HepG2 (cell line): Measurements from ENCODE around the gene ARFGAP2. TPM values are rescaled to one million over a fixed set of nuclear protein-coding genes. Genes with fewer than 3 reads are reported as not detected.

Experiments
- NFYC ChIP-seq: IDR thresholded peaks from 2 replicates; pipeline ENCODE4 v1.6.1; 2016; ENCODE audit warnings: missing genetic modification reagents, missing compliant biosample characterization
- PPARG ChIP-seq: conservative IDR thresholded peaks from 2 replicates; pipeline ENCODE4 v1.6.1; 2016; ENCODE audit warnings: missing biosample characterization, missing genetic modification reagents
- SOX13 ChIP-seq, 3 experiments: fragments of 450-650 bp in 1 of 3; sonication (generic) in 1 of 3; formaldehyde crosslinking in 1 of 3; IDR thresholded peaks in 2 of 3; conservative IDR thresholded peaks in 1 of 3; 2 replicates each; pipeline versions ENCODE4 v1.5.0 to v1.6.1; 2016 to 2020; ENCODE audit warnings: antibody characterized with exemption in 1 of 3, mild to moderate bottlenecking in 1 of 3, missing compliant biosample characterization in 1 of 3, missing genetic modification reagents in 1 of 3, moderate library complexity in 1 of 3
- ZFP37 ChIP-seq: sonication (generic); formaldehyde crosslinking; IDR thresholded peaks from 2 replicates; pipeline ENCODE4 v1.4.0; 2020; ENCODE audit warnings: missing genetic modification reagents, borderline replicate concordance
- ZFP90 ChIP-seq: sonication (generic); formaldehyde crosslinking; IDR thresholded peaks from 2 replicates; pipeline ENCODE4 v1.8.0; 2022; ENCODE audit warnings: missing genetic modification reagents, mild to moderate bottlenecking, inconsistent platforms, borderline replicate concordance
- ZNF615 ChIP-seq: sonication (generic); formaldehyde crosslinking; IDR thresholded peaks from 2 replicates; pipeline ENCODE4 v1.5.0; 2020; ENCODE audit warnings: mild to moderate bottlenecking, missing genetic modification reagents, borderline replicate concordance
- polyA plus RNA-seq, 8 experiments: library from polyadenylated mRNA; depleted of rRNA in 3 of 8; stranded (reverse) in 7 of 8; unstranded in 1 of 8; fragments of >200 nt; fragmentation: Illumina TruSeq in 4 of 8; extraction: Trizol in 4 of 8; gene quantifications; 2 replicates each; pipeline versions ENCODE4 v1.2.1 to v1.2.3, GENCODE V29; 2011 to 2016; ENCODE audit warnings: low read depth in 4 of 8, missing spikeins in 1 of 8, mixed read lengths in 1 of 8; ENCODE audit not compliant: insufficient read depth in 1 of 8
- total RNA-seq, 5 experiments: library from RNA; depleted of rRNA; stranded (reverse); fragments of >200 nt; fragmentation: Illumina TruSeq; extraction: Trizol; gene quantifications; 2 replicates each; pipeline ENCODE4 v1.2.3, GENCODE V29; 2016; ENCODE audit warnings: low read depth in 1 of 5
- TF ChIP-seq, protein P1 (sequence below): sonication (generic); formaldehyde crosslinking; IDR thresholded peaks from 2 replicates; pipeline ENCODE4 v1.4.0; 2020; ENCODE audit warnings: mild to moderate bottlenecking, missing genetic modification reagents
- TF ChIP-seq, protein P2 (sequence below): sonication (generic); formaldehyde crosslinking; IDR thresholded peaks from 2 replicates; pipeline ENCODE4 v1.5.0; 2020; ENCODE audit warnings: missing genetic modification reagents
- TF ChIP-seq, protein P3 (sequence below): sonication (generic); formaldehyde crosslinking; IDR thresholded peaks from 2 replicates; pipeline ENCODE4 v1.9.0; 2022; ENCODE audit warnings: low read depth, missing genetic modification reagents
- TF ChIP-seq, protein P4 (sequence below): sonication (generic); formaldehyde crosslinking; conservative IDR thresholded peaks from 2 replicates; pipeline ENCODE4 v1.5.0; 2020; ENCODE audit warnings: missing genetic modification reagents
- TF ChIP-seq, protein P5 (sequence below): sonication (generic); formaldehyde crosslinking; IDR thresholded peaks from 2 replicates; pipeline ENCODE4 v1.4.0; 2020; ENCODE audit warnings: missing genetic modification reagents, borderline replicate concordance

Gene ARFGAP2
- total and polyA plus RNA-seq, 2 of the 13 experiments (the other 11 are each of a cell fraction or from before 2014, with no cell fraction given): 32.3 to 75.3 TPM

DNA sequence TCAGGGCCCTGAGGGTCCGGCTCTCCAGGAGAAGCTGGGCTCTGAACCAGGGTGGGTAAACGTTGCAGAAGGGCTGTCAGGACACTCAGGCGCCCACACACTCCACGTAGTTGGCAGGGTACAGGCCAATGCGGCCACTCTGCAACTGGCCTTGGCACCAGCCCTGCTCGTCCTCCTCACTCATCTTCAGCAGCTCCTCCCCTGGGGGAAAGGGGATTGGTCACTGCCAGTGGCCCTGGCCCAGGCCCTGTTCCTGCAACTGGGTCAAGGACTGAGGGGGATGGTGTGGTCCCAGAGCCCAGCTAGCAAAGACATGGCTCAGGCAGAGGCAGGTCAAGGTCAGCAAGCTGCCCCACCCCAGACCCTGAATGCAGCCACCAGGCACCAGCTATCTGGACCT lies 1.2 kb upstream of the ARFGAP2 start (continued):
- TF ChIP-seq, protein P1, sequence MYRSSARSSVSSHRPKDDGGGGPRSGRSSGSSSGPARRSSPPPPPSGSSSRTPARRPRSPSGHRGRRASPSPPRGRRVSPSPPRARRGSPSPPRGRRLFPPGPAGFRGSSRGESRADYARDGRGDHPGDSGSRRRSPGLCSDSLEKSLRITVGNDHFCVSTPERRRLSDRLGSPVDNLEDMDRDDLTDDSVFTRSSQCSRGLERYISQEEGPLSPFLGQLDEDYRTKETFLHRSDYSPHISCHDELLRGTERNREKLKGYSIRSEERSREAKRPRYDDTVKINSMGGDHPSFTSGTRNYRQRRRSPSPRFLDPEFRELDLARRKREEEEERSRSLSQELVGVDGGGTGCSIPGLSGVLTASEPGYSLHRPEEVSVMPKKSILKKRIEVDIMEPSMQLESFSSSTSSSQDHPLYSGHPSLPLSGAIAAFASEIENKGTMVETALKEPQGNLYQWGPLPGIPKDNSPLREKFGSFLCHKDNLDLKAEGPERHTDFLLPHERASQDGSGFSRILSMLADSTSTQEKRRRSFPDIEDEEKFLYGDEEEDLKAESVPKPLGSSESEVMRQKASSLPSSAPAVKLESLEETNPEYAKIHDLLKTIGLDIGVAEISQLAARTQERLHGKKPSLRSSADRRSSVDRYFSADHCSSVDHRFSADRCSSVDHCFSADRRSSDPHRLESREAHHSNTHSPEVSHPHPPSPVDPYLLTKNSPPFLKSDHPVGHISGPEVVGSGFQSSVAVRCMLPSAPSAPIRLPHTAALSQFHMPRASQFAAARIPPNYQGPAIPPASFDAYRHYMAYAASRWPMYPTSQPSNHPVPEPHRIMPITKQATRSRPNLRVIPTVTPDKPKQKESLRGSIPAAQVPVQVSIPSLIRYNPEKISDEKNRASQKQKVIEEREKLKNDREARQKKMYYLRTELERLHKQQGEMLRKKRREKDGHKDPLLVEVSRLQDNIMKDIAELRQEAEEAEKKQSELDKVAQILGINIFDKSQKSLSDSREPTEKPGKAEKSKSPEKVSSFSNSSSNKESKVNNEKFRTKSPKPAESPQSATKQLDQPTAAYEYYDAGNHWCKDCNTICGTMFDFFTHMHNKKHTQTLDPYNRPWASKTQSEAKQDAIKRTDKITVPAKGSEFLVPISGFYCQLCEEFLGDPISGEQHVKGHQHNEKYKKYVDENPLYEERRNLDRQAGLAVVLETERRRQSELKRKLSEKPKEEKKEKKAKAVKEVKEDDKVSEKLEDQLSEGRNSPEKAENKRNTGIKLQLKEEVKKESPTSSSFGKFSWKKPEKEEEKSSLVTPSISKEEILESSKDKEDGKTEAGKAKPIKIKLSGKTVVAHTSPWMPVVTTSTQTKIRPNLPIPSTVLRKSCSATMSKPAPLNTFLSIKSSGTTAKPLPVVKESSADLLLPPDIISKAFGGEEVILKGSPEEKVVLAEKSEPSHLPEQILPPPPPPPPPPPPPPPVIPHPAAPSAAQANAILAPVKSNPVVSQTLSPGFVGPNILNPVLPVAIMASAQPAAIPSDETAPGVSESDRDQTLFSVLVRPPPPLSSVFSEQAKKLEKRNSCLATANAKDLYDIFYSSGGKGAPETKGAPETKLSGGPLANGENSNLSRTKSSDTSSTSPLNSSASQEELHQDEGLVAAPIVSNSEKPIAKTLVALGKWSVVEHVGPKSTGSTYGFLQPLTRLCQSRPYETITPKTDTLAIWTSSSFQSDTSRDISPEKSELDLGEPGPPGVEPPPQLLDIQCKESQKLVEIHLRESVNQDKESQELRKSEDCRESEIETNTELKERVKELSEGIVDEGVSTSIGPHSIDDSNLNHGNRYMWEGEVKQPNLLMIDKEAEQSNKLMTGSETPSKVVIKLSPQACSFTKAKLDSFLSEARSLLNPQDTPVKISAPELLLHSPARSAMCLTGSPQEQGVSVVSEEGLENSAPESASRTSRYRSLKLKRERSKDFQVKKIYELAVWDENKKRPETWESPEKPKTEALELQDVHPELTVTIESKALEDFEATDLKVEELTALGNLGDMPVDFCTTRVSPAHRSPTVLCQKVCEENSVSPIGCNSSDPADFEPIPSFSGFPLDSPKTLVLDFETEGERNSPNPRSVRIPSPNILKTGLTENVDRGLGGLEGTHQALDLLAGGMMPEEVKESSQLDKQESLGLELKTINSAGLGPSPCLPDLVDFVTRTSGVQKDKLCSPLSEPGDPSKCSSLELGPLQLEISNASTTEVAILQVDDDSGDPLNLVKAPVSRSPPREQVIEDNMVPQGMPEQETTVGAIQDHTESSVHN (CRISPR knock-in tag): no peak
- TF ChIP-seq, protein P2, sequence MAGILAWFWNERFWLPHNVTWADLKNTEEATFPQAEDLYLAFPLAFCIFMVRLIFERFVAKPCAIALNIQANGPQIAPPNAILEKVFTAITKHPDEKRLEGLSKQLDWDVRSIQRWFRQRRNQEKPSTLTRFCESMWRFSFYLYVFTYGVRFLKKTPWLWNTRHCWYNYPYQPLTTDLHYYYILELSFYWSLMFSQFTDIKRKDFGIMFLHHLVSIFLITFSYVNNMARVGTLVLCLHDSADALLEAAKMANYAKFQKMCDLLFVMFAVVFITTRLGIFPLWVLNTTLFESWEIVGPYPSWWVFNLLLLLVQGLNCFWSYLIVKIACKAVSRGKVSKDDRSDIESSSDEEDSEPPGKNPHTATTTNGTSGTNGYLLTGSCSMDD (CRISPR knock-in tag): no peak
- TF ChIP-seq ZFP90 (0 out of 2 replicates have a peak, but pooled peaks have one; percentile 49), PPARG (peak; percentile 62; the same call in 1 of the 2 replicates), ZNF615 (CRISPR knock-in tag) (no peak), SOX13 (IDR thresholded peaks at IDR 0.05) (no peak), SOX13 (CRISPR knock-in tag; conservative IDR thresholded peaks at IDR 0.05 in 1 of 2, IDR thresholded peaks at IDR 0.05 in 1 of 2) (peak in 1 of 2 experiments; percentile 45; a peak in 2 of 4 replicates), NFYC (CRISPR knock-in tag) (0 out of 2 replicates have a peak, but pooled peaks have one; percentile 13), ZFP37 (CRISPR knock-in tag) (peak; percentile 69; the same call in 1 of the 2 replicates)
- TF ChIP-seq, protein P3, sequence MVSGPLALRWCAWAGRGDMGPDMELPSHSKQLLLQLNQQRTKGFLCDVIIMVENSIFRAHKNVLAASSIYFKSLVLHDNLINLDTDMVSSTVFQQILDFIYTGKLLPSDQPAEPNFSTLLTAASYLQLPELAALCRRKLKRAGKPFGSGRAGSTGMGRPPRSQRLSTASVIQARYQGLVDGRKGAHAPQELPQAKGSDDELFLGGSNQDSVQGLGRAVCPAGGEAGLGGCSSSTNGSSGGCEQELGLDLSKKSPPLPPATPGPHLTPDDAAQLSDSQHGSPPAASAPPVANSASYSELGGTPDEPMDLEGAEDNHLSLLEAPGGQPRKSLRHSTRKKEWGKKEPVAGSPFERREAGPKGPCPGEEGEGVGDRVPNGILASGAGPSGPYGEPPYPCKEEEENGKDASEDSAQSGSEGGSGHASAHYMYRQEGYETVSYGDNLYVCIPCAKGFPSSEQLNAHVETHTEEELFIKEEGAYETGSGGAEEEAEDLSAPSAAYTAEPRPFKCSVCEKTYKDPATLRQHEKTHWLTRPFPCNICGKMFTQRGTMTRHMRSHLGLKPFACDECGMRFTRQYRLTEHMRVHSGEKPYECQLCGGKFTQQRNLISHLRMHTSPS (CRISPR knock-in tag): peak; percentile 72; the same call in 1 of the 2 replicates
- TF ChIP-seq, protein P4, sequence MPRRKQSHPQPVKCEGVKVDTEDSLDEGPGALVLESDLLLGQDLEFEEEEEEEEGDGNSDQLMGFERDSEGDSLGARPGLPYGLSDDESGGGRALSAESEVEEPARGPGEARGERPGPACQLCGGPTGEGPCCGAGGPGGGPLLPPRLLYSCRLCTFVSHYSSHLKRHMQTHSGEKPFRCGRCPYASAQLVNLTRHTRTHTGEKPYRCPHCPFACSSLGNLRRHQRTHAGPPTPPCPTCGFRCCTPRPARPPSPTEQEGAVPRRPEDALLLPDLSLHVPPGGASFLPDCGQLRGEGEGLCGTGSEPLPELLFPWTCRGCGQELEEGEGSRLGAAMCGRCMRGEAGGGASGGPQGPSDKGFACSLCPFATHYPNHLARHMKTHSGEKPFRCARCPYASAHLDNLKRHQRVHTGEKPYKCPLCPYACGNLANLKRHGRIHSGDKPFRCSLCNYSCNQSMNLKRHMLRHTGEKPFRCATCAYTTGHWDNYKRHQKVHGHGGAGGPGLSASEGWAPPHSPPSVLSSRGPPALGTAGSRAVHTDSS: 0 out of 2 replicates have a peak, but pooled peaks have one; percentile 67
- TF ChIP-seq, protein P5, sequence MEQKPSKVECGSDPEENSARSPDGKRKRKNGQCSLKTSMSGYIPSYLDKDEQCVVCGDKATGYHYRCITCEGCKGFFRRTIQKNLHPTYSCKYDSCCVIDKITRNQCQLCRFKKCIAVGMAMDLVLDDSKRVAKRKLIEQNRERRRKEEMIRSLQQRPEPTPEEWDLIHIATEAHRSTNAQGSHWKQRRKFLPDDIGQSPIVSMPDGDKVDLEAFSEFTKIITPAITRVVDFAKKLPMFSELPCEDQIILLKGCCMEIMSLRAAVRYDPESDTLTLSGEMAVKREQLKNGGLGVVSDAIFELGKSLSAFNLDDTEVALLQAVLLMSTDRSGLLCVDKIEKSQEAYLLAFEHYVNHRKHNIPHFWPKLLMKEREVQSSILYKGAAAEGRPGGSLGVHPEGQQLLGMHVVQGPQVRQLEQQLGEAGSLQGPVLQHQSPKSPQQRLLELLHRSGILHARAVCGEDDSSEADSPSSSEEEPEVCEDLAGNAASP (CRISPR knock-in tag): peak; percentile 94
